HG02870 (cell line): Measurements from ENCODE around the gene VIPR2.
"Not testable (repeated sequence)": the region's sequence is repeated elsewhere in the genome, so short reads cannot be mapped to it uniquely, and the experiment has no call there.

Source experiments
- ATAC-seq: cut with Tn5 transposase; IDR thresholded peaks from one replicate; pipeline ENCODE4 v1.9.1; 2021; ENCODE audit warnings: mild to moderate bottlenecking, moderate library complexity; ENCODE audit not compliant: unreplicated experiment

VIPR2 gene

GRCh38 chr7:159013825-159014289 lies 130.8 kb downstream of the VIPR2 start:
- ATAC-seq = no peak

GRCh38 chr7:159013181-159013690 lies 131.4 kb downstream of the VIPR2 start:
- ATAC-seq = no peak

DNA sequence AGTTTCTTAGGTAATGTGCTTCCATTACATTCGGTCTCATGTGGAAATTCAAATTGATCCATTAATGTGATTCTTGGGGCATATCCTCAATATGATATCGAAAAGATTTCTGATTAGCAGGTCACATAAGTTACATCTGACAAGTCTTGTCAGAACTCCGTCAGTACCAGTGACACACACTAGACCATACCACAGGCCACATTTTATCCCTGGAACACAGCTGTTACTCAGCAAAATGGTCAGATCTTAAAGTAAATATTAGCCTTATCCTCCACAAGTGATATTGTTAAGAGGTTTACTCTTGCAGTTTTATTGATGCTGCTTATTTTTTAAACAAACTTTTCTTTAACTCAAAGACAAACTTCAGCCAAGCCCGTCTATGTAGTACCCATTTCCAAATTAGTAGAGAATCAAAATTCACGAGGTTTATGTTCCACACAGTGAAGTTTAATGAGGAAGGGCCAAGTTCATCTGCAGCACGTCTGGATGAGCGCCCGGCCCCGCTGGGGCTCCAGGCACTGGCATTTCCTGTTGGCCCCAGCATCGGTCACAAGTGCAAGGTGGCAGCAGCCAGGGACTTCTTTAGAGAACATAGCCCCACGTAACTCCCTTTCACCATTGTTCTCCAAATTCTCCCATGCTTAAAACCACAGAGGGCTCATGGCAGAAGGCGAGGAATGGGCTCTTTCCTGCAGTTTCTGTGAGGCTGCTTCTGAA lies 132.2 kb downstream of the VIPR2 start:
- ATAC-seq = no peak

DNA sequence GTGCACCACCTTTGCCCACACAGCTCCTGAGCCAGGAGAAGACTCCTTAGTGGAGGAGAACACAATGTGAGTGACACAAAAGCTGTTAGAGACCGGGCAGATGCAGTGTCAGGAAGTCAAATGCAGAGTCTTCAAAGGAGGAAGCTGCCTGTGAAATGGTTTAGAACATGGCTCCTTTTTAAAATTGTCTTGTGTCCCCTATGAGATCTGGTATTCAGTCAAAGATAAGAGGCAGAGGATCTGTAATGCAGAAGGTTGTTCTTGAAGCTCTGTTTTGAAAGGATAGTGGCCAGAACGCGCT lies 133.0 kb downstream of the VIPR2 start:
- ATAC-seq = no peak

GRCh38 chr7:159010937-159011721 lies 133.5 kb downstream of the VIPR2 start:
- ATAC-seq = no peak

DNA sequence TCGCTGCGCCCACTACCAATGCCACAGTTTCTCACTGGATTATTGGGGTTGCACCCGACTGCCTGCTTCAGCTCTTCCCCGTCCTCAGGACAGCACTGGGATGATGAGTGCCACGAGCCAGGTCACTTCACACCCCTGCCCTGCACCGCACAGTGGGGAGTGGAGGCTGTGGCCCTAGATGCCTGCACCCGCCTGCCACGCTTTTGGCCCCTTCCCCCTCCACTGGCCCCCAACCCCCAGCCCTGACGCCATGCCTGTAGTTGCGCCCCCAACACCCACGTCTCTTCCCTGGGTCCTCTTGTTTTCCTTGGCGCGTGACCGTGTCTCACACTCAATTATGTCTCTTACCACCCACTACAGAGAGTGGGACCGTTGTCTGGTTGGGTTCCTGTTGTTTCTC lies 134.3 kb downstream of the VIPR2 start:
- no peak for ATAC-seq

DNA sequence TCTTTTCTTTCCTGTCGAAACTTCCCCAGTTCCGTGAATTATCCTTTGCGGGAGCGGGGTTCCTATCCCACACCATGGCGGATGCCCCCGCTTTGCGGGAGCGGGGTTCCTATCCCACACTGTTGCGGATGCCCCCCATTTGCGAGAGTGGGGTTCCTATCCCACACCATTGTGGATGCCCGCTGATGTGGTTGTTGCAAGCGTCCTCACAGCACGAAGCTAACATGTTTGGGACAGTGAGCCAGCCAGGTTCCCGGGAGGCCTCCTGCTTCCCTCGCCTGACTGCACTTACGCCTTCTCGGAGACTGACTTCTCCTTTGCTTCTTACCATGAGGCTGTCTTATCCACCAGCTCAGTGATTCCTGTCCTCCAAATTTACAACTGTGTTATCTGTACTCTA lies 134.7 kb downstream of the VIPR2 start:
- no peak for ATAC-seq

- no peak for ATAC-seq
These were observed 136.2 kb downstream of the VIPR2 start for GRCh38 chr7:159008417-159008816.

GRCh38 chr7:159007996-159008389 lies 136.7 kb downstream of the VIPR2 start:
- no peak for ATAC-seq

GRCh38 chr7:159007364-159007995 lies 137.2 kb downstream of the VIPR2 start:
- no peak for ATAC-seq

DNA sequence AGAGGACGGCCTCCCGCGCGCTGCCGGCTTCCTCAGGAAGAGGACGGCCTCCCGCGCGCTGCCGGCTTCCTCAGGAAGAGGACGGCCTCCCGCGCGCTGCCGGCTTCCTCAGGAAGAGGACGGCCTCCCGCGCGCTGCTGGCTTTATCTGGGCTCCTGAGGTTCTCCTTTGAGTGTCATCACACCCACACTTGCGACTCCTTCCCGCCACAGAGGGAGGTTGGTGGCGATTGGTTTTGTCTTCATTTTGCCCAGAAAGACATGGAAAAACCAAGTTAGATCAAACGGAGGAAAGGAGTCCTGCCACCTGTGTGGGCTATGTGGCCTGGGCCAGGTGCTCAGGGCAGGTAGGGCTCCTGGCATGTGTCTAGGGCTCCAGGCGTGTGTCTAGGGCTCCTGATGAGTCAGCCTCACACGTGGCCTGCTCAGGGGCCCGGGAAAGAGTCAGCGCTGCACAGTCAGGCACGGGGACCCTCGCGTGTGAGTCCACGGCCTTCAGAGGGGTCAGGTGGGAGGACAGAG lies 138.0 kb downstream of the VIPR2 start:
- ATAC-seq = no peak

GRCh38 chr7:159006022-159006609 lies 138.6 kb downstream of the VIPR2 start:
- not testable (repeated sequence) for ATAC-seq

- ATAC-seq = no peak
These were observed 139.0 kb downstream of the VIPR2 start for GRCh38 chr7:159005618-159006017.

DNA sequence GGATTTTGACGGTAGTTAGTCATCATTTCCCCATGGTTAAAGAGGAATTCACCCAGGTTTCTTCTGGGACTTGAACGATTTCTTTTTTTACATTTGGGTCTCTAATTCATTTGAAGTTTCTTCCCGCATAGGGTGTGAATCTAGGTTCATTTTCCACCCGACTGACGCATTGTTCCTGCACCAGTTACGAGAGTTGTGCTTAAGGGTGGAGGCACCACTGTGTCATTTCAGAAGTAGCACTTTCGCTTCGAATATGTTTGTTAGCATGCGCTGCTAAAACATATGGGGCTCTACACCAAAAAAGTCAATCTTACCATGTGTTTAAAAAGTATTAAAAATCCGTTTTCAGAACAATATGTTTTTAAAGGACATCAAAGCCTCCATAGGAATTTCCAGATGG lies 140.3 kb downstream of the VIPR2 start:
- no peak for ATAC-seq

DNA sequence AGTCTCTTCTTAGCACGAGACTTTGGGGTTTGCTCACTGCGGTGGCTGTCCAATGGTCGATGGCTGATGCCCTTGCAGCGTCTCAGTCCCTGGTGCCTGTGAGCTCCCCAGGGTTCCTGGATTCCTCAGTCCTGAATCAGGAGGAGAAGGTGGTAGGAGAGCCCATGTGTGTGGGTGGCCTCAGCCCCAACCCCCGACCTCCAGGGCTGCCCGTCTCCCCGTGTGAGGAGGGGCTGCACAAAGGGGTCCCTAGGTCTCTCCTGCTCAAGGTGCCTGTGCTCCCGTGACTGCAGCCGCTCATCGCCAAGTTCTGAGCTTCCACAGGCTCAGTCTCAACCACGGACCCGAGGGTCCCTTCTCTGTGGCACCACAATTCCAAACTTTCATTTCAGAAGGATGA lies 142.9 kb downstream of the VIPR2 start:
- no peak for ATAC-seq

DNA sequence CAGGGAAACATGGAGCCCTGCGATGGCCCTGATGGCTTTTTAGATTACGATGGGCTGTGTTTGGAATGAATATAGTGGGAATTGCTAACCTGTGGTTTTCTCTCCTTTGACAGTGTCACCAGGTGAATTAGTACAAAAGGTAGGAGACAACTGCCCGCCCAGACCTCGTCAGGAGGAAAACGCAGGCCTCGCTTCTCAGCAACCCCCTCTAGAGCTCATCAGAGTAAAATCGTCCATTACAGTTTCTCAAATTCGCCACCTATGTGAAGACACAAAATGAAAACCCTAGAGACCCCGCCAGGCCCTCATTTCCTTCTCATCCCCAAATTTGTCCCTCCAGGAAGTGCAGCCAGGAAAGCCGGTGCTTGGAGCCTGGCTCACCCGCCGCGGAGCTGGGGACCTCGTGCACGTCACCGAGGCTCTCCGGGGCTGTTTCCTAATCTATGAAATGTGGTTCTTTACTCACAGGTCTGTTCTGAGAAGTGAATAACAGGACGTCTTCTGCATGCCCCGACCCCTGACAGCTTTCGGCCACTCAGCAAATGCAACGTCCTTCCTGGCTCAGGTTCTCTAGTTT lies 143.7 kb downstream of the VIPR2 start:
- ATAC-seq = no peak

GRCh38 chr7:159000070-159000469 lies 144.6 kb downstream of the VIPR2 start:
- ATAC-seq = no peak

- no peak for ATAC-seq
These were observed 145.2 kb downstream of the VIPR2 start for GRCh38 chr7:158999496-158999895.

- not testable (repeated sequence) for ATAC-seq
These were observed 146.4 kb downstream of the VIPR2 start for GRCh38 chr7:158998261-158998660.

GRCh38 chr7:158997471-158997870 lies 147.2 kb downstream of the VIPR2 start:
- ATAC-seq = no peak

GRCh38 chr7:158997110-158997453 lies 147.6 kb downstream of the VIPR2 start:
- no peak for ATAC-seq
